B cell (primary cell): ENCODE data around the gene TWNK. TPM values are rescaled to one million over a fixed set of nuclear protein-coding genes. Genes with fewer than 3 reads are reported as not detected.
A peak's percentile ranks its signal among the peaks of the same experiment; 100 is the strongest.

Source experiments
- ATAC-seq: fragments of 200-7000 bp; cut with Tn5 transposase; one replicate; pipeline ENCODE4 v1.10.0; 2021; ENCODE audit warnings: low read depth, mild to moderate bottlenecking, moderate number of reproducible peaks, moderate library complexity
- CTCF ChIA-PET: fragments of 350-600 bp; sonication (Branson Sonifier 250); formaldehyde crosslinking; loops from one replicate; lab custom pipeline; 2021; ENCODE audit warnings: antibody characterized with exemption, inconsistent platforms; lab: Charles Lee
- POLR2A ChIA-PET: fragments of 350-600 bp; sonication (Branson Sonifier 250); formaldehyde crosslinking; loops from one replicate; lab custom pipeline; 2021; ENCODE audit warnings: antibody characterized with exemption; lab: Charles Lee
- DNase-seq: peaks from one replicate; pipeline ENCODE4 v3.0.0; 2013
- H2AFZ ChIP-seq: 2 replicates; pipeline ENCODE4 v1.6.1; 2012; ENCODE audit warnings: mild to moderate bottlenecking, low read depth, low read length; ENCODE audit not compliant: insufficient read depth, poor library complexity, severe bottlenecking
- H3K27ac ChIP-seq, 2 donors: 1 replicate in 1 of 2; 2 replicates in 1 of 2; pipeline ENCODE4 v1.5.1; 2012 to 2013; ENCODE audit warnings: low read length in 2 of 2, mild to moderate bottlenecking in 2 of 2, moderate library complexity in 1 of 2
- H3K27me3 ChIP-seq, 4 experiments: fragments of 200-600 bp in 1 of 4; sonication (generic) in 1 of 4; replicated peaks in 1 of 4; 1 replicate in 2 of 4; 2 replicates in 2 of 4; pipeline versions ENCODE4 v1.6.1 to v1.7.0; 2013 to 2016; ENCODE audit warnings: low read length in 3 of 4, mild to moderate bottlenecking in 2 of 4, mixed read lengths in 1 of 4, moderate library complexity in 1 of 4; ENCODE audit not compliant: insufficient read depth in 4 of 4, control insufficient read depth in 3 of 4; ENCODE audit errors: control extremely low read depth in 1 of 4
- H3K36me3 ChIP-seq, 2 experiments: replicated peaks in 1 of 2; 1 replicate in 1 of 2; 2 replicates in 1 of 2; pipeline versions ENCODE4 v1.6.1 to v1.7.1; 2013; ENCODE audit warnings: low read length in 1 of 2; ENCODE audit not compliant: insufficient read depth in 2 of 2, control insufficient read depth in 1 of 2; ENCODE audit errors: control extremely low read depth in 1 of 2, extremely low read depth in 1 of 2
- H3K4me1 ChIP-seq, 2 donors: fragments of 200-600 bp in 1 of 2; sonication (generic) in 1 of 2; 1 replicate in 1 of 2; 2 replicates in 1 of 2; pipeline versions ENCODE4 v1.5.1 to v1.6.1; 2013 to 2017; ENCODE audit warnings: low read length in 2 of 2; ENCODE audit not compliant: control insufficient read depth in 2 of 2, insufficient read depth in 2 of 2
- H3K4me2 ChIP-seq: replicated peaks from 2 replicates; pipeline ENCODE3; 2012; ENCODE audit warnings: mild to moderate bottlenecking, low read depth, low read length; ENCODE audit not compliant: poor library complexity, severe bottlenecking
- H3K4me3 ChIP-seq, 5 experiments: fragments of 200-600 bp in 1 of 5; sonication (generic) in 1 of 5; 1 replicate in 3 of 5; 2 replicates in 2 of 5; pipeline versions ENCODE4 v1.5.1 to v1.7.0; 2011 to 2016; ENCODE audit warnings: low read length in 4 of 5, mild to moderate bottlenecking in 4 of 5, low read depth in 2 of 5, control low read depth in 1 of 5, moderate library complexity in 1 of 5; ENCODE audit not compliant: insufficient read depth in 1 of 5; ENCODE audit errors: control extremely low read depth in 1 of 5, extremely low read depth in 1 of 5
- H3K79me2 ChIP-seq: fragments of 200-600 bp; sonication (generic); one replicate; pipeline ENCODE4 v1.6.0; 2016; ENCODE audit warnings: low read length; ENCODE audit not compliant: control insufficient read depth, insufficient read depth
- H3K9ac ChIP-seq: fragments of 200-600 bp; sonication (generic); 2 replicates; pipeline ENCODE4 v1.6.1; 2017; ENCODE audit warnings: mild to moderate bottlenecking, low read length, moderate library complexity
- H3K9me3 ChIP-seq, 3 donors: one replicate each; pipeline versions ENCODE4 v1.6.1 to v1.7.1; 2013; ENCODE audit warnings: low read length in 2 of 3; ENCODE audit not compliant: control insufficient read depth in 2 of 3, insufficient read depth in 1 of 3; ENCODE audit errors: control extremely low read depth in 1 of 3
- H4K20me1 ChIP-seq: 2 replicates; pipeline ENCODE4 v1.6.0; 2012; ENCODE audit warnings: mild to moderate bottlenecking, low read length; ENCODE audit not compliant: insufficient read depth, control insufficient read depth, poor library complexity, severe bottlenecking
- H3K27ac Mint-ChIP-seq: one replicate; pipeline ENCODE4 v1.8.0; 2021; ENCODE audit warnings: mixed read lengths
- H3K27me3 Mint-ChIP-seq: one replicate; pipeline ENCODE4 v1.8.0; 2021; ENCODE audit warnings: mixed read lengths
- H3K4me1 Mint-ChIP-seq: one replicate; pipeline ENCODE4 v1.8.0; 2021; ENCODE audit warnings: mixed read lengths
- H3K4me3 Mint-ChIP-seq: one replicate; pipeline ENCODE4 v1.8.0; 2021; ENCODE audit warnings: mixed read lengths
- H3K9me3 Mint-ChIP-seq: one replicate; pipeline ENCODE4 v1.8.0; 2022; ENCODE audit warnings: mixed read lengths; ENCODE audit not compliant: insufficient read depth
- CTCF ChIP-seq: fragments of 200-600 bp; IDR thresholded peaks from one replicate; pipeline ENCODE4 v1.8.0; 2022; ENCODE audit warnings: antibody characterized with exemption, mild to moderate bottlenecking
- EZH2 ChIP-seq: IDR thresholded peaks from 2 replicates; pipeline ENCODE4 v1.6.1; 2012; ENCODE audit warnings: borderline replicate concordance, low read depth, mild to moderate bottlenecking, moderate library complexity, low read length; ENCODE audit not compliant: insufficient read depth, poor library complexity, severe bottlenecking
- WGBS: methylation state at CpG from one replicate; pipeline ENCODE4 v1.1.5; 2013; ENCODE audit warnings: missing lambda C conversion rate; ENCODE audit not compliant: insufficient coverage; 5-methylcytosine and 5-hydroxymethylcytosine counted together
- intact Hi-C: fragments of 100-400 bp; cut with micrococcal nuclease; formaldehyde crosslinking; loops from one replicate; pipeline ENCODE4 v1.10.0; 2022
- polyA plus RNA-seq: library from polyadenylated mRNA; depleted of rRNA; stranded (reverse); fragments of >200 nt; gene quantifications from 2 replicates; pipeline ENCODE4 v1.2.3, GENCODE V29; 2012
- total RNA-seq, 2 donors: library from RNA; stranded (reverse); fragments of 120-200 nt in 1 of 2; gene quantifications; 1 replicate in 1 of 2; 2 replicates in 1 of 2; pipeline versions ENCODE4 v1.2.3 to v1.2.4, GENCODE V29; 2013 to 2022

Gene TWNK
- total and polyA plus RNA-seq, 2 donors (not counting 1 experiment from before 2014, with no cell fraction given) = 7.2 to 11.8 TPM

GRCh38 chr10:101038484-101038883 is 51.1 kb downstream of the TWNK start:
- H3K27ac Mint-ChIP-seq = no peak overlapping the region
- ATAC-seq (no peak), DNase-seq (no peak)
- H3K4me1 Mint-ChIP-seq = peaks cover 16% of the 10 kb centered on the region
- CTCF ChIA-PET = interaction anchor here (0.8 to 7.8 kb wide), 9 partner anchors 8 to 103 kb away, joined by 3 to 306 read pairs (median 9); partner anchors contain the start of genes KAZALD1, PDZD7 and SFXN3
- Histone ChIP-seq H3K36me3 (peaks cover 0 to 14% of the 10 kb centered on the region in 2 experiments), H3K4me1 (peaks cover 6 to 14% of the 10 kb centered on the region in 2 donors), H3K27me3 (no peaks in the 10 kb centered on the region), H2AFZ (no peak overlapping the region), H3K4me2 (no peak overlapping the region), H3K79me2 (no peaks in the 10 kb centered on the region), H4K20me1 (no peaks in the 10 kb centered on the region), H3K9me3 (no peaks in the 10 kb centered on the region), H3K27ac (no peak overlapping the region), H3K4me3 (no peak overlapping the region), H3K9ac (no peak overlapping the region)
- WGBS = 95% methylated on average over 4 of the region's 5 CpGs
- no peaks in the 10 kb centered on the region for H3K9me3 Mint-ChIP-seq
- intact Hi-C loops = no loop called here
- POLR2A ChIA-PET = interaction anchor here (0.6 kb wide), 1 partner anchor 85 kb away, joined by 8 read pairs; no protein-coding TSS in a partner anchor
- no peaks in the 10 kb centered on the region for H3K27me3 Mint-ChIP-seq
- no peak for TF ChIP-seq EZH2
- TF ChIP-seq CTCF = no peak
- H3K4me3 Mint-ChIP-seq = no peak overlapping the region

- H3K9ac ChIP-seq = no peak overlapping the region
- POLR2A ChIA-PET = no interaction called here
- H3K4me3 Mint-ChIP-seq = no peak overlapping the region
Observed at GRCh38 chr10:101040061-101040460, 52.7 kb downstream of the TWNK start.

More at GRCh38 chr10:101040061-101040460, 52.7 kb downstream of the TWNK start:
- Histone ChIP-seq H3K27ac (no peak overlapping the region), H3K4me2 (no peak overlapping the region), H3K36me3 (peaks cover 0 to 14% of the 10 kb centered on the region in 2 experiments), H3K4me3 (no peak overlapping the region), H3K4me1 (peaks cover 6 to 15% of the 10 kb centered on the region in 2 donors), H3K79me2 (no peaks in the 10 kb centered on the region), H3K27me3 (peaks cover 0 to 4% (median 0%) of the 10 kb centered on the region in 4 experiments), H3K9me3 (no peaks in the 10 kb centered on the region), H2AFZ (no peak overlapping the region), H4K20me1 (no peaks in the 10 kb centered on the region)
- WGBS = 100% methylated on average over 3 of the region's 3 CpGs
- Mint-ChIP-seq H3K4me1 (peaks cover 17% of the 10 kb centered on the region), H3K9me3 (no peaks in the 10 kb centered on the region), H3K27me3 (peaks cover 3% of the 10 kb centered on the region), H3K27ac (no peak overlapping the region)
- TF ChIP-seq CTCF (no peak), EZH2 (no peak)
- CTCF ChIA-PET = interaction anchor here (0.7 to 7.8 kb wide), 10 partner anchors 10 to 210 kb away, joined by 3 to 306 read pairs (median 22); partner anchors contain the start of genes KAZALD1, PDZD7 and SFXN3
- ATAC-seq (no peak), DNase-seq (peak; percentile 5)
- intact Hi-C loops = loop anchor here (5.0 kb wide), 1 partner anchor 312 kb away; the partner anchor contains the start of gene BTRC
